IMR-90 (cell line): ENCODE results near the gene HCK.

ENCODE experiments used
- BHLHE40 ChIP-seq: fragments of 150-350 bp; IDR thresholded peaks from 2 replicates; pipeline ENCODE4 v1.6.1; 2016; ENCODE audit warnings: mild to moderate bottlenecking, low read depth, low read length
- CHD1 ChIP-seq: IDR thresholded peaks from 2 replicates; pipeline ENCODE4 v1.6.1; 2012; ENCODE audit warnings: low read depth, low read length, improper control_type of control experiment
- ELK1 ChIP-seq: fragments of 150-350 bp; IDR thresholded peaks from 2 replicates; pipeline ENCODE4 v1.6.1; 2016; ENCODE audit warnings: low read depth, mild to moderate bottlenecking, low read length, moderate library complexity, borderline replicate concordance
- MAFK ChIP-seq: IDR thresholded peaks from 2 replicates; pipeline ENCODE4 v1.6.1; 2012; ENCODE audit warnings: low read depth, low read length, improper control_type of control experiment
- MAZ ChIP-seq: IDR thresholded peaks from 2 replicates; pipeline ENCODE4 v1.6.1; 2012; ENCODE audit warnings: low read depth, mild to moderate bottlenecking, low read length, improper control_type of control experiment, moderate library complexity, borderline replicate concordance
- MXI1 ChIP-seq: IDR thresholded peaks from 2 replicates; pipeline ENCODE4 v1.6.1; 2012; ENCODE audit warnings: low read depth, mild to moderate bottlenecking, low read length, moderate library complexity, borderline replicate concordance
- POLR2A ChIP-seq: IDR thresholded peaks from 2 replicates; pipeline ENCODE4 v1.6.1; 2012; ENCODE audit warnings: mild to moderate bottlenecking, low read depth, low read length
- RAD21 ChIP-seq: IDR thresholded peaks from 2 replicates; pipeline ENCODE4 v1.6.1; 2012; ENCODE audit warnings: low read length, improper control_type of control experiment
- RFX5 ChIP-seq: IDR thresholded peaks from 2 replicates; pipeline ENCODE4 v1.8.0; 2012; ENCODE audit warnings: low read depth, mild to moderate bottlenecking, low read length, moderate library complexity
- SMC3 ChIP-seq: fragments of 150-350 bp; IDR thresholded peaks from 2 replicates; pipeline ENCODE4 v1.6.1; 2016; ENCODE audit warnings: low read depth, mild to moderate bottlenecking, antibody characterized with exemption, low read length, moderate library complexity
- TF ChIP-seq, protein P1 (sequence below): conservative IDR thresholded peaks from 2 replicates; pipeline ENCODE4 v1.5.1; 2012; ENCODE audit warnings: mild to moderate bottlenecking, low read depth, low read length, improper control_type of control experiment

DNA sequence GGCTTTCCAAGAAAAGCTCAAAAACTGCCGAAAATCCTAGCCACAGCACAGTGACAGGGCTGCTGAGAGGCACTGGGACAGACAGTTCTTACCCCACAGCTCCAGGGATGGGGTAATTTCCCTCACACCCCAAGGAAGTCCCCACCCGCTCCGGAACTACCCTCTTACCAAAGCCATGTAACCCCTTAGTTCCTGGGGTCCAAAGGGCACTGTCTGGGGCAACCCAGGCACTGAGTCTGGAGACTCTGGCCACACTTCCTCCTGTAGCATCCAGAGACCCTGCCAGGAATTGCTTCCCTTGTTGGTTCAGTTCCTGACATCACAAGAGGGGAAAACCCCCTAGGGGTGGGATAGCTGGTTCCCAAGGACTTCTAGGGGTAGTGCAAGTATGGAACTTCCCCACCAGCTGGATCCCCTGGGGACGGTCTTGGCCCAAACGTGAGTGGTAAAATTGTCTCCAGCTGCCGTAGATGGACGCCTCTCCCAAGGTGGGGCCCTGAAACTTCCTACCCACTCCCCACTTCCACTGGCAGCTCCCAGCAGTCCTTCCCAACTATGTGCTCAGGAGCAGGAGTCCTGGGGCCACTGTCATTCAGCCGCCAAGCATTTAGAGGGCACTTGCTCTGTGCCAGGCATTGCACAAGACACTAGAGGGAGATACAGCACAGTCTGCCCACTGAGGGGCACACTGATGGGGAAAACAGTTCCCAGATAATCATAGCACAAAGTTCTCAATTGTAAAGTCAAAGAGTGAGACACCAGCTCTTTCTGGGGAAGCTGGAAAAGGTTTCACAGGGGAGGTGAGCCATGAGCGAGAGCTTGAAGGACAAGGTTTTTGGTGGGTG, 17.2 kb upstream of the HCK start:
- TF ChIP-seq POLR2A (no peak), RFX5 (no peak), MAZ (no peak), RAD21 (peak; percentile 53), SMC3 (no peak; the same call in 1 of the 2 replicates), ELK1 (no peak), BHLHE40 (no peak), CHD1 (no peak), MXI1 (no peak), MAFK (no peak)
- TF ChIP-seq, protein P1, sequence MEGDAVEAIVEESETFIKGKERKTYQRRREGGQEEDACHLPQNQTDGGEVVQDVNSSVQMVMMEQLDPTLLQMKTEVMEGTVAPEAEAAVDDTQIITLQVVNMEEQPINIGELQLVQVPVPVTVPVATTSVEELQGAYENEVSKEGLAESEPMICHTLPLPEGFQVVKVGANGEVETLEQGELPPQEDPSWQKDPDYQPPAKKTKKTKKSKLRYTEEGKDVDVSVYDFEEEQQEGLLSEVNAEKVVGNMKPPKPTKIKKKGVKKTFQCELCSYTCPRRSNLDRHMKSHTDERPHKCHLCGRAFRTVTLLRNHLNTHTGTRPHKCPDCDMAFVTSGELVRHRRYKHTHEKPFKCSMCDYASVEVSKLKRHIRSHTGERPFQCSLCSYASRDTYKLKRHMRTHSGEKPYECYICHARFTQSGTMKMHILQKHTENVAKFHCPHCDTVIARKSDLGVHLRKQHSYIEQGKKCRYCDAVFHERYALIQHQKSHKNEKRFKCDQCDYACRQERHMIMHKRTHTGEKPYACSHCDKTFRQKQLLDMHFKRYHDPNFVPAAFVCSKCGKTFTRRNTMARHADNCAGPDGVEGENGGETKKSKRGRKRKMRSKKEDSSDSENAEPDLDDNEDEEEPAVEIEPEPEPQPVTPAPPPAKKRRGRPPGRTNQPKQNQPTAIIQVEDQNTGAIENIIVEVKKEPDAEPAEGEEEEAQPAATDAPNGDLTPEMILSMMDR: peak; percentile 46
